Measurements from ENCODE around the gene FCF1. TPM values are rescaled to one million over a fixed set of nuclear protein-coding genes. Genes with fewer than 3 reads are reported as not detected.

FCF1 gene
- total RNA-seq: 10 to 100 TPM; 25.5 to 42.2 (median 37.5) TPM
- 10 to 100 TPM in 2 of 3 donors, 1 to 10 TPM in 1; 6.9 to 16.7 (median 11.8) TPM for polyA plus RNA-seq
- long read RNA-seq, donor 1, full-length matches to known transcripts: 4 of 4 reads
- long read RNA-seq, donor 1, partial matches to known transcripts: 0 of 4 reads
- long read RNA-seq, donor 1, other reads (novel, unspliced or antisense): 0 of 4 reads
- long read RNA-seq, donor 2, full-length matches to known transcripts: 7 of 7 reads
- long read RNA-seq, donor 2, partial matches to known transcripts: 0 of 7 reads
- long read RNA-seq, donor 2, other reads (novel, unspliced or antisense): 0 of 7 reads

- 0 to 1% (median 1%) methylated on average over 30 to 31 of the region's 31 CpGs for WGBS, 5 donors
- H3K27ac ChIP-seq: peak within 1 kb of the TSS; percentile 75 to 95 (median 88)
- H3K9me3 ChIP-seq: no peaks in the 10 kb centered on the region
- DNase-seq: peak; percentile 90
- intact Hi-C loops (cut with DNase I; ENCODE audit: low total_unique reads): no loop called here
- peak within 1 kb of the TSS; percentile 70 to 92 (median 77) for H3K4me3 ChIP-seq
- no peaks in the 10 kb centered on the region for H3K27me3 ChIP-seq (replicated peaks in 1 of 7)
- peaks cover 3 to 36% (median 24%) of the 10 kb centered on the region in 6 donors for H3K36me3 ChIP-seq
- H3K4me1 ChIP-seq: peaks cover 23 to 76% (median 47%) of the 10 kb centered on the region in 6 donors
- TF ChIP-seq POLR2AphosphoS5 (IDR thresholded peaks at IDR 0.05) (peak; percentile 90 to 97 (median 94)), POLR2A (IDR thresholded peaks at IDR 0.05) (peak in 2 of 3 donors; percentile 46 to 72)
- TF ChIP-seq, protein P1, sequence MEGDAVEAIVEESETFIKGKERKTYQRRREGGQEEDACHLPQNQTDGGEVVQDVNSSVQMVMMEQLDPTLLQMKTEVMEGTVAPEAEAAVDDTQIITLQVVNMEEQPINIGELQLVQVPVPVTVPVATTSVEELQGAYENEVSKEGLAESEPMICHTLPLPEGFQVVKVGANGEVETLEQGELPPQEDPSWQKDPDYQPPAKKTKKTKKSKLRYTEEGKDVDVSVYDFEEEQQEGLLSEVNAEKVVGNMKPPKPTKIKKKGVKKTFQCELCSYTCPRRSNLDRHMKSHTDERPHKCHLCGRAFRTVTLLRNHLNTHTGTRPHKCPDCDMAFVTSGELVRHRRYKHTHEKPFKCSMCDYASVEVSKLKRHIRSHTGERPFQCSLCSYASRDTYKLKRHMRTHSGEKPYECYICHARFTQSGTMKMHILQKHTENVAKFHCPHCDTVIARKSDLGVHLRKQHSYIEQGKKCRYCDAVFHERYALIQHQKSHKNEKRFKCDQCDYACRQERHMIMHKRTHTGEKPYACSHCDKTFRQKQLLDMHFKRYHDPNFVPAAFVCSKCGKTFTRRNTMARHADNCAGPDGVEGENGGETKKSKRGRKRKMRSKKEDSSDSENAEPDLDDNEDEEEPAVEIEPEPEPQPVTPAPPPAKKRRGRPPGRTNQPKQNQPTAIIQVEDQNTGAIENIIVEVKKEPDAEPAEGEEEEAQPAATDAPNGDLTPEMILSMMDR (IDR thresholded peaks at IDR 0.05 in 8 of 11, conservative IDR thresholded peaks at IDR 0.05 in 3 of 11): peak in 1 of 11 experiments; percentile 7
Measured at GRCh38 chr14:74712499-74713394, at the start of gene FCF1, which contains the start of gene AREL1. Gene FCF1 (plus strand): TSS chr14:74713144. CDS start chr14:74713198, 54 bp downstream. Gene AREL1 (minus strand): TSS chr14:74713080. CDS start chr14:74685615, 27,465 bp downstream.

GRCh38 chr14:74663884-74664283 is 49.1 kb upstream of the FCF1 start:
- intact Hi-C loops (cut with DNase I; ENCODE audit: low total_unique reads): no loop called here
- Histone ChIP-seq H3K27me3 (replicated peaks in 1 of 7) (no peaks in the 10 kb centered on the region), H3K9me3 (no peaks in the 10 kb centered on the region), H3K36me3 (peaks cover 4 to 100% (median 74%) of the 10 kb centered on the region in 6 donors), H3K4me3 (no peak overlapping the region), H3K4me1 (no peaks in the 10 kb centered on the region), H3K27ac (no peak overlapping the region)
- 93 to 98% (median 96%) methylated on average over 7 of the region's 7 CpGs for WGBS, 5 donors
- TF ChIP-seq POLR2AphosphoS5 (IDR thresholded peaks at IDR 0.05): no peak
- TF ChIP-seq POLR2A (IDR thresholded peaks at IDR 0.05): no peak
- TF ChIP-seq, protein P1 (IDR thresholded peaks at IDR 0.05 in 8 of 11, conservative IDR thresholded peaks at IDR 0.05 in 3 of 11): no peak
- no peak for DNase-seq

- WGBS, 5 donors: 95 to 99% (median 98%) methylated on average over 2 of the region's 2 CpGs
- H3K4me1 ChIP-seq: no peaks in the 10 kb centered on the region
- peaks cover 4 to 100% (median 81%) of the 10 kb centered on the region in 6 donors for H3K36me3 ChIP-seq
Measured at GRCh38 chr14:74664717-74665116, 48.2 kb upstream of the FCF1 start.

More at GRCh38 chr14:74664717-74665116, 48.2 kb upstream of the FCF1 start:
- H3K27me3 ChIP-seq (replicated peaks in 1 of 7): no peaks in the 10 kb centered on the region
- H3K4me3 ChIP-seq: no peak overlapping the region
- TF ChIP-seq POLR2AphosphoS5 (IDR thresholded peaks at IDR 0.05): no peak
- TF ChIP-seq, protein P1 (IDR thresholded peaks at IDR 0.05 in 8 of 11, conservative IDR thresholded peaks at IDR 0.05 in 3 of 11): no peak
- TF ChIP-seq POLR2A (IDR thresholded peaks at IDR 0.05): no peak
- H3K27ac ChIP-seq: no peak overlapping the region
- intact Hi-C loops (cut with DNase I; ENCODE audit: low total_unique reads): no loop called here
- no peaks in the 10 kb centered on the region for H3K9me3 ChIP-seq
- no peak for DNase-seq

Measured in spleen (tissue), 13 donors.